ENCODE results near the gene SCUBE1.

- TF ChIP-seq ZNF274 (IDR thresholded peaks at IDR 0.05; ENCODE audit: low read depth, low read length) = no peak
- no peak for TF ChIP-seq YY1 (IDR thresholded peaks at IDR 0.05; ENCODE audit: insufficient read depth, insufficient read length)
- no peak for TF ChIP-seq SUZ12 (IDR thresholded peaks at IDR 0.05; ENCODE audit: extremely low read depth, insufficient read depth, insufficient read length)
These were observed 48.1 kb upstream of the SCUBE1 start for GRCh38 chr22:43391306-43391705.
